ENCODE data around the gene ABHD15.
A peak's percentile ranks its signal among the peaks of the same experiment; 100 is the strongest.

ABHD15 gene

DNA sequence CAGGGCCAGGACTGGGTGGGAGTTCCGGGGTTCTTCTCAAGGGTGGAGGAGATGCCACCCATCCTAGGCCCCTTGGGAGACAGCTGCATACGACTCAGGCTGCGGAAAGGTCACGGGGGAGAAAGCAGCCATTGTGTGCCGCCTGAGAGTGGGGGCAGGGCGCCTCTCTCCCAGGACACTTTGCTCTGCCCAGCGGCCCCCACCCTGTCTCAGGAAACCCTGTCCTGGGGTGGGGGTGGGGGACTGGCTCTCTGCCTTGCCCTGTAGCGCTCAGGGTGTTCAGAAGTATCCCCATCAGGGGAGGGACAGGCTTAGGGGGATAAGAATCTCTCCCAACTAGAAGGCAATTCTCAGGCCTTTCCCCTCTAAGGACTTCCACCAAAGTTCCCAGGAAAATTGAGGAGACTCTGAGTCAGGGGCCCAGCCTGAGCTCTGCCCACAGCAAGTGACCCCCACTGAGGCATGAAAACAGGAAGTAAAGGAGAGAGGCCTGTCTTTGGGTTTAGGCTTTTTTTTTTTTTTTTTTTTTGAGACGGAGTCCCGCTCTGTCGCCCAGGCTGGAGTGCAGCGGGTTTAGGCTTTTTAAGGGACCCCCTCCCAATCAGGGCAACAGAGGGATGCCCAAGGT, 17.7 kb upstream of the ABHD15 start:
- TF ChIP-seq, protein P1, sequence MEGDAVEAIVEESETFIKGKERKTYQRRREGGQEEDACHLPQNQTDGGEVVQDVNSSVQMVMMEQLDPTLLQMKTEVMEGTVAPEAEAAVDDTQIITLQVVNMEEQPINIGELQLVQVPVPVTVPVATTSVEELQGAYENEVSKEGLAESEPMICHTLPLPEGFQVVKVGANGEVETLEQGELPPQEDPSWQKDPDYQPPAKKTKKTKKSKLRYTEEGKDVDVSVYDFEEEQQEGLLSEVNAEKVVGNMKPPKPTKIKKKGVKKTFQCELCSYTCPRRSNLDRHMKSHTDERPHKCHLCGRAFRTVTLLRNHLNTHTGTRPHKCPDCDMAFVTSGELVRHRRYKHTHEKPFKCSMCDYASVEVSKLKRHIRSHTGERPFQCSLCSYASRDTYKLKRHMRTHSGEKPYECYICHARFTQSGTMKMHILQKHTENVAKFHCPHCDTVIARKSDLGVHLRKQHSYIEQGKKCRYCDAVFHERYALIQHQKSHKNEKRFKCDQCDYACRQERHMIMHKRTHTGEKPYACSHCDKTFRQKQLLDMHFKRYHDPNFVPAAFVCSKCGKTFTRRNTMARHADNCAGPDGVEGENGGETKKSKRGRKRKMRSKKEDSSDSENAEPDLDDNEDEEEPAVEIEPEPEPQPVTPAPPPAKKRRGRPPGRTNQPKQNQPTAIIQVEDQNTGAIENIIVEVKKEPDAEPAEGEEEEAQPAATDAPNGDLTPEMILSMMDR (IDR thresholded peaks at IDR 0.05; ENCODE audit: borderline replicate concordance, insufficient read depth, low read depth, low read length) = no peak

GRCh38 chr17:29583324-29584248, 16.7 kb upstream of the ABHD15 start:
- H3K4me3 ChIP-seq (ENCODE audit: low read depth, low read length) = no peak overlapping the region
- TF ChIP-seq, protein P1 (IDR thresholded peaks at IDR 0.05; ENCODE audit: borderline replicate concordance, insufficient read depth, low read depth, low read length) = no peak

More for the DNA sequence above, 17.7 kb upstream of the ABHD15 start:
- H3K4me3 ChIP-seq (ENCODE audit: low read depth, low read length) = no peak overlapping the region

- H3K4me3 ChIP-seq (ENCODE audit: low read depth, low read length) = no peak overlapping the region
- TF ChIP-seq, protein P1 (IDR thresholded peaks at IDR 0.05; ENCODE audit: borderline replicate concordance, insufficient read depth, low read depth, low read length) = no peak
Observed at GRCh38 chr17:29582772-29583171, 15.9 kb upstream of the ABHD15 start.

GRCh38 chr17:29582254-29582765, 15.5 kb upstream of the ABHD15 start:
- no peak overlapping the region for H3K4me3 ChIP-seq (ENCODE audit: low read depth, low read length)
- TF ChIP-seq, protein P1 (IDR thresholded peaks at IDR 0.05; ENCODE audit: borderline replicate concordance, insufficient read depth, low read depth, low read length) = no peak

- TF ChIP-seq, protein P1 (IDR thresholded peaks at IDR 0.05; ENCODE audit: borderline replicate concordance, insufficient read depth, low read depth, low read length) = no peak
- H3K4me3 ChIP-seq (ENCODE audit: low read depth, low read length) = no peak overlapping the region
Observed at GRCh38 chr17:29581583-29582253, 14.9 kb upstream of the ABHD15 start.

DNA sequence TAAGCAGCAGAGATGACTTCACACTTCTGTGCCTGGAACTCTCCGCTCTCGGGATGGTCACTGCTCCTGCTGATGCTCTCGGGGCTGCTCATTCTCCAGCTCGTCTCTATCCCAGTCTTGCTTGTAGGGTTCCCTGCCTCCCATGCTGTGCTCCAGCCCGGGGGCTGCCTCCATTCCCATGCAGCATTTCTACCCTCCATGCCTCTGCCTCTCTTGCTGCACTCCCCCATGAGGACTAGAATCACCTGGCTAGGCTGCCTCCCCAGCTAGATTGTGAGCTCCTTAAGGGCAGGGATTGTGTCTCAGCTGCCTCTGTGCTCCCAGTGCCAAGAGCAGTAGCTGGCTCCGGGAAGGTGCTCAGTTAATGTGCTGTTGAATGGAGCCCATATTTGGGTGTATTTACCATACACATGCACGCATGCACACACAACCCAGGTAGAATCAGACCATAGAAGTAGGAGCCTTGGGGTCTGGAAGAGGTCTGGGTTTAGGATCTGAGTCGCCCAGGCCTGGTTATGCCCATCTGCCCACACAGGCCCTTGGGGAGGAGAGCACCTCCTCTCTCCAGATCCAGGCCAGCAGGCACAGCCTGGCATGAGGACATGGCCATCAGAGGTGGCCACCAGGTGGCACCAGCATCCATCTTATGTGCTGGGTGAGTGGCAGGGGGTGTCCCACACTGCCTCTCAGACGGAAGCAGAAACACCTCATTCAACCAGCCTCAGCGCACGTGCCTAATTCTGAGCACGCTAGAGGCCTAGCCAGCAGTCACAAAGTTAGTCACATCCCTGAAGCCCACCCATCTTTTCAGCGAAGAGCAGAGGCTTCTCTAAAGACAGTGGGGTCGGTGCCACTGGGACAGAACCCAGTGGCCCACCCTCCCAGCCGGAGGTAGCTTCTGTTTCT, 13.3 kb upstream of the ABHD15 start:
- H3K4me3 ChIP-seq (ENCODE audit: low read depth, low read length) = no peak overlapping the region
- TF ChIP-seq, protein P1 (IDR thresholded peaks at IDR 0.05; ENCODE audit: borderline replicate concordance, insufficient read depth, low read depth, low read length) = peak; percentile 89

All from GM12875 (cell line).